Thyroid gland (tissue), 4 donors: ENCODE data around the gene NELFA.

ENCODE experiments used
- POLR2A ChIP-seq, 2 donors: fragments of 450-650 bp; IDR thresholded peaks; one replicate each; pipeline ENCODE4 v1.6.1; 2017; ENCODE audit warnings: antibody characterized with exemption in 2 of 2, mild to moderate bottlenecking in 2 of 2, moderate library complexity in 1 of 2
- TF ChIP-seq, protein P1 (sequence below), 6 experiments: fragments of 200-600 bp in 3 of 6; fragments of 450-650 bp in 3 of 6; sonication (generic) in 3 of 6; IDR thresholded peaks; one replicate each; pipeline ENCODE4 v1.5.1; 2016 to 2019; ENCODE audit warnings: antibody characterized with exemption in 6 of 6, mild to moderate bottlenecking in 2 of 6, inconsistent platforms in 1 of 6, moderate library complexity in 1 of 6

DNA sequence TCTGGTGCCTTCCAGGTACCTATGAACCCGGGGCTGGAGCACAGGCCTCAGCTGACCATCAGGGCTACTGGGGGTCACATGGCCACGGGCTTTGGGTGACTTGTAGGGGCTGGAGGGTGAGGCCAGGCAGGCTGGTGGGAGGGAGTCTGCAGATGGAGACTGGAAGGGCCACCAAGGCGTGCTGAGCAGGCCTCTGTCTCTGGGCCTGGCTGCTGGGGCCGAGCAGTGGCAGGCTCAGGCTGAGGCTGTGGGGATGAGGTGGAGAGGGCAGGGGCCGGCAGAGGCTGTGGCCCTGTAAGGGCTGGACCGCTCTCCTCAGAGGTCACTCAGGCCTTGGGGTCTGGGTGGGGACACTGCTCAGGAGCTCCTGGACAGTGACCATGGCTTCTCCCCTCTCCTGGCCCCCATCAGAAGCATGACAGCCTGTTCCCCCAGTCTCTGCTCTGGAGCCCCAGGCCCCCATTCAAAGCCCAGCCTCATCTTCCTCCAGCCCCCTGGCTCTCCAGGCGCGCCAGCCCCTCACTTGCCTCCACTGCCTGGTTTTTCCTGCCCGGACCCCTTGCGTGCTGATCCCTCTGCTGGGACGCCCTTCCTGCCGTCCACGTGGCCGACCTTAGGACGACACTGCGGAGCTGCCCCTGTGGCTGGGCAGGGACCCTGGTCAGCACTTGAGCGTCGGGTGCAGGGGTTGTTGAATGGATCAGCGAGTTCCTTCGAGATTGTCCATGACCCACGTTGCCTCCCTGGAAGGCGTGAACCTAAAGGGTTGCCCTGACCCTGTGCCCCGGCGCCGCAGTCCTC is 39.2 kb upstream of the NELFA start:
- TF ChIP-seq, protein P1, sequence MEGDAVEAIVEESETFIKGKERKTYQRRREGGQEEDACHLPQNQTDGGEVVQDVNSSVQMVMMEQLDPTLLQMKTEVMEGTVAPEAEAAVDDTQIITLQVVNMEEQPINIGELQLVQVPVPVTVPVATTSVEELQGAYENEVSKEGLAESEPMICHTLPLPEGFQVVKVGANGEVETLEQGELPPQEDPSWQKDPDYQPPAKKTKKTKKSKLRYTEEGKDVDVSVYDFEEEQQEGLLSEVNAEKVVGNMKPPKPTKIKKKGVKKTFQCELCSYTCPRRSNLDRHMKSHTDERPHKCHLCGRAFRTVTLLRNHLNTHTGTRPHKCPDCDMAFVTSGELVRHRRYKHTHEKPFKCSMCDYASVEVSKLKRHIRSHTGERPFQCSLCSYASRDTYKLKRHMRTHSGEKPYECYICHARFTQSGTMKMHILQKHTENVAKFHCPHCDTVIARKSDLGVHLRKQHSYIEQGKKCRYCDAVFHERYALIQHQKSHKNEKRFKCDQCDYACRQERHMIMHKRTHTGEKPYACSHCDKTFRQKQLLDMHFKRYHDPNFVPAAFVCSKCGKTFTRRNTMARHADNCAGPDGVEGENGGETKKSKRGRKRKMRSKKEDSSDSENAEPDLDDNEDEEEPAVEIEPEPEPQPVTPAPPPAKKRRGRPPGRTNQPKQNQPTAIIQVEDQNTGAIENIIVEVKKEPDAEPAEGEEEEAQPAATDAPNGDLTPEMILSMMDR (IDR thresholded peaks at IDR 0.05): no peak
- TF ChIP-seq POLR2A (IDR thresholded peaks at IDR 0.05): no peak
